ENCODE data around the gene HECTD1. TPM values are rescaled to one million over a fixed set of nuclear protein-coding genes. Genes with fewer than 3 reads are reported as not detected.

The HECTD1 gene
- total RNA-seq, 1 donor from 2014 or later: 161 TPM

- intact Hi-C loops (cut with DNase I): no loop called here
- H3K27ac ChIP-seq: no peak overlapping the region
- H3K4me3 ChIP-seq: no peak overlapping the region
- H3K9me3 ChIP-seq: no peaks in the 10 kb centered on the region
- no peaks in the 10 kb centered on the region for H3K4me1 ChIP-seq
- ATAC-seq (no peak), DNase-seq (no peak)
- no peaks in the 10 kb centered on the region for H3K27me3 ChIP-seq
- H3K36me3 ChIP-seq: peaks cover 96% of the 10 kb centered on the region
- no peak for TF ChIP-seq CTCF (IDR thresholded peaks at IDR 0.05)
Measured at GRCh38 chr14:31173120-31173837, 34.3 kb downstream of the HECTD1 start.

GRCh38 chr14:31172084-31172483 lies 35.5 kb downstream of the HECTD1 start:
- no peak for ATAC-seq
- Histone ChIP-seq H3K4me1 (no peaks in the 10 kb centered on the region), H3K9me3 (no peaks in the 10 kb centered on the region), H3K27ac (no peak overlapping the region), H3K27me3 (no peaks in the 10 kb centered on the region), H3K4me3 (no peak overlapping the region), H3K36me3 (peaks cover 98% of the 10 kb centered on the region)
- no peak for DNase-seq
- intact Hi-C loops (cut with DNase I): no loop called here
- no peak for TF ChIP-seq CTCF (IDR thresholded peaks at IDR 0.05)

- Histone ChIP-seq H3K27ac (no peak overlapping the region), H3K9me3 (no peaks in the 10 kb centered on the region), H3K27me3 (no peaks in the 10 kb centered on the region), H3K4me1 (peaks cover 8% of the 10 kb centered on the region), H3K4me3 (no peak overlapping the region), H3K36me3 (peaks cover 90% of the 10 kb centered on the region)
- DNase-seq (no peak), ATAC-seq (no peak)
- intact Hi-C loops (cut with DNase I): no loop called here
- no peak for TF ChIP-seq CTCF (IDR thresholded peaks at IDR 0.05)
Measured at GRCh38 chr14:31170411-31170810, 37.2 kb downstream of the HECTD1 start.

- Histone ChIP-seq H3K36me3 (peaks cover 85% of the 10 kb centered on the region), H3K27me3 (no peaks in the 10 kb centered on the region), H3K4me3 (no peak overlapping the region), H3K4me1 (peaks cover 14% of the 10 kb centered on the region), H3K27ac (no peak overlapping the region), H3K9me3 (no peaks in the 10 kb centered on the region)
- intact Hi-C loops (cut with DNase I): no loop called here
- no peak for TF ChIP-seq CTCF (IDR thresholded peaks at IDR 0.05)
- no peak for DNase-seq
- ATAC-seq: no peak
Measured at GRCh38 chr14:31169877-31170276, 37.7 kb downstream of the HECTD1 start.

- Histone ChIP-seq H3K27ac (no peak overlapping the region), H3K36me3 (peaks cover 83% of the 10 kb centered on the region)
Measured at GRCh38 chr14:31167032-31167431, 40.6 kb downstream of the HECTD1 start.

More at GRCh38 chr14:31167032-31167431, 40.6 kb downstream of the HECTD1 start:
- no peaks in the 10 kb centered on the region for H3K9me3 ChIP-seq
- DNase-seq (no peak), ATAC-seq (no peak)
- no peak for TF ChIP-seq CTCF (IDR thresholded peaks at IDR 0.05)
- intact Hi-C loops (cut with DNase I): no loop called here
- H3K4me1 ChIP-seq: peaks cover 20% of the 10 kb centered on the region
- H3K4me3 ChIP-seq: no peak overlapping the region
- H3K27me3 ChIP-seq: no peaks in the 10 kb centered on the region
